IMR-90 (cell line): Measurements from ENCODE around the gene NCK1. TPM values are rescaled to one million over a fixed set of nuclear protein-coding genes. Genes with fewer than 3 reads are reported as not detected.

ENCODE experiments used
- ATAC-seq: fragments of 200-7000 bp; cut with Tn5 transposase; 2 replicates; pipeline ENCODE4 v1.9.1; 2020; ENCODE audit warnings: low read depth, mild to moderate bottlenecking, moderate library complexity
- BruUV-seq: library from RNA; stranded (reverse); fragments of 400-500 nt; replicated peaks from 2 replicates; lab custom pipeline; 2021; lab: Mats Ljungman, UMichigan
- CTCF ChIA-PET: fragments of 300-600 bp; formaldehyde crosslinking; extraction: SDS; loops from one replicate; lab custom pipeline; 2021; ENCODE audit warnings: antibody characterized with exemption; lab: Yijun Ruan, JAX
- POLR2A ChIA-PET: fragments of 300-600 bp; sonication (Branson Sonifier 250); formaldehyde crosslinking; loops from one replicate; lab custom pipeline; 2022; ENCODE audit warnings: antibody characterized with exemption; ENCODE audit not compliant: unreplicated experiment; lab: Charles Lee
- DNase-seq: peaks from one replicate; pipeline ENCODE4 v3.0.0; 2013
- H2AFZ ChIP-seq: replicated peaks from 2 replicates; pipeline ENCODE3; 2013; ENCODE audit warnings: low read length, mild to moderate bottlenecking; ENCODE audit not compliant: poor library complexity
- H2AK5ac ChIP-seq: 2 replicates; pipeline ENCODE4 v1.6.1; 2013; ENCODE audit warnings: low read depth, low read length, inconsistent platforms
- H2AK9ac ChIP-seq: replicated peaks from 2 replicates; pipeline ENCODE3; 2013; ENCODE audit warnings: mild to moderate bottlenecking, low read depth, low read length, moderate library complexity; ENCODE audit not compliant: poor library complexity
- H2BK120ac ChIP-seq: 2 replicates; pipeline ENCODE4 v1.6.1; 2013; ENCODE audit warnings: low read depth, low read length, inconsistent platforms
- H2BK15ac ChIP-seq: 3 replicates; pipeline ENCODE4 v1.6.1; 2013; ENCODE audit warnings: low read depth, low read length, inconsistent platforms
- H2BK20ac ChIP-seq: 2 replicates; pipeline ENCODE4 v1.6.1; 2013; ENCODE audit warnings: low read depth, mild to moderate bottlenecking, inconsistent platforms, low read length, moderate library complexity
- H2BK5ac ChIP-seq: 2 replicates; pipeline ENCODE4 v1.6.1; 2013; ENCODE audit warnings: mild to moderate bottlenecking, low read depth, low read length, inconsistent platforms; ENCODE audit not compliant: poor library complexity, severe bottlenecking
- H3K14ac ChIP-seq: replicated peaks from 2 replicates; pipeline ENCODE4 v1.6.1; 2013; ENCODE audit warnings: low read depth, low read length, inconsistent platforms
- H3K18ac ChIP-seq: 2 replicates; pipeline ENCODE4 v1.6.1; 2013; ENCODE audit warnings: low read depth, low read length, control low read depth
- H3K23ac ChIP-seq: 2 replicates; pipeline ENCODE4 v1.6.1; 2013; ENCODE audit warnings: low read depth, low read length, inconsistent platforms
- H3K27ac ChIP-seq: 2 replicates; pipeline ENCODE4 v1.5.1; 2013; ENCODE audit warnings: mild to moderate bottlenecking, control low read depth, low read length; ENCODE audit not compliant: insufficient read depth
- H3K27me3 ChIP-seq: 2 replicates; pipeline ENCODE4 v1.6.1; 2013; ENCODE audit warnings: low read length; ENCODE audit not compliant: control insufficient read depth, insufficient read depth
- H3K36me3 ChIP-seq: 2 replicates; pipeline ENCODE4 v1.6.1; 2013; ENCODE audit warnings: low read length, mixed read lengths; ENCODE audit not compliant: control insufficient read depth, insufficient read depth
- H3K4ac ChIP-seq: 2 replicates; pipeline ENCODE4 v1.6.1; 2013; ENCODE audit warnings: low read depth, low read length, inconsistent platforms
- H3K4me1 ChIP-seq: 2 replicates; pipeline ENCODE4 v1.6.1; 2013; ENCODE audit warnings: low read length, mixed read lengths; ENCODE audit not compliant: control insufficient read depth, insufficient read depth
- H3K4me2 ChIP-seq: 2 replicates; pipeline ENCODE4 v1.6.1; 2013; ENCODE audit warnings: low read depth, mild to moderate bottlenecking, control low read depth, low read length, moderate library complexity
- H3K4me3 ChIP-seq: 2 replicates; pipeline ENCODE4 v1.5.1; 2013; ENCODE audit warnings: low read depth, mild to moderate bottlenecking, control low read depth, low read length, moderate library complexity; ENCODE audit not compliant: insufficient read depth
- H3K56ac ChIP-seq: 2 replicates; pipeline ENCODE4 v1.6.1; 2013; ENCODE audit warnings: low read length, inconsistent platforms; ENCODE audit not compliant: insufficient read depth; ENCODE audit errors: extremely low read depth
- H3K79me1 ChIP-seq, 2 experiments: 2 replicates each; pipeline ENCODE4 v1.6.1; 2013; ENCODE audit warnings: low read length in 2 of 2, inconsistent platforms in 1 of 2, low read depth in 1 of 2
- H3K9ac ChIP-seq: 2 replicates; pipeline ENCODE4 v1.6.1; 2013; ENCODE audit warnings: low read depth, low read length, control low read depth
- H3K9me1 ChIP-seq: 2 replicates; pipeline ENCODE4 v1.6.1; 2013; ENCODE audit warnings: low read length, inconsistent platforms; ENCODE audit not compliant: insufficient read depth
- H3K9me3 ChIP-seq: 2 replicates; pipeline ENCODE4 v1.6.1; 2013; ENCODE audit warnings: low read length; ENCODE audit not compliant: control insufficient read depth, insufficient read depth
- H4K20me1 ChIP-seq: 2 replicates; pipeline ENCODE4 v1.6.1; 2013; ENCODE audit warnings: low read length, inconsistent platforms; ENCODE audit not compliant: insufficient read depth
- H4K5ac ChIP-seq: 2 replicates; pipeline ENCODE4 v1.6.1; 2013; ENCODE audit warnings: mild to moderate bottlenecking, low read depth, low read length, control low read depth
- H4K8ac ChIP-seq, 2 experiments: 2 replicates each; pipeline ENCODE4 v1.6.1; 2013; ENCODE audit warnings: low read depth in 2 of 2, low read length in 2 of 2, control low read depth in 1 of 2, inconsistent platforms in 1 of 2
- H4K91ac ChIP-seq: 2 replicates; pipeline ENCODE4 v1.6.1; 2013; ENCODE audit warnings: low read depth, low read length, inconsistent platforms; ENCODE audit not compliant: insufficient read depth
- BHLHE40 ChIP-seq: fragments of 150-350 bp; IDR thresholded peaks from 2 replicates; pipeline ENCODE4 v1.6.1; 2016; ENCODE audit warnings: mild to moderate bottlenecking, low read depth, low read length
- CEBPB ChIP-seq: IDR thresholded peaks from 2 replicates; pipeline ENCODE4 v1.6.1; 2012; ENCODE audit warnings: low read depth, low read length, improper control_type of control experiment
- CHD1 ChIP-seq: IDR thresholded peaks from 2 replicates; pipeline ENCODE4 v1.6.1; 2012; ENCODE audit warnings: low read depth, low read length, improper control_type of control experiment
- FOS ChIP-seq: fragments of 150-350 bp; IDR thresholded peaks from 2 replicates; pipeline ENCODE4 v1.6.1; 2016; ENCODE audit warnings: low read depth, low read length
- MAFK ChIP-seq: IDR thresholded peaks from 2 replicates; pipeline ENCODE4 v1.6.1; 2012; ENCODE audit warnings: low read depth, low read length, improper control_type of control experiment
- MAZ ChIP-seq: IDR thresholded peaks from 2 replicates; pipeline ENCODE4 v1.6.1; 2012; ENCODE audit warnings: low read depth, mild to moderate bottlenecking, low read length, improper control_type of control experiment, moderate library complexity, borderline replicate concordance
- NFE2L2 ChIP-seq: fragments of 150-350 bp; IDR thresholded peaks from 2 replicates; pipeline ENCODE4 v1.6.1; 2016; ENCODE audit warnings: low read depth, mild to moderate bottlenecking, low read length
- POLR2A ChIP-seq: IDR thresholded peaks from 2 replicates; pipeline ENCODE4 v1.6.1; 2012; ENCODE audit warnings: mild to moderate bottlenecking, low read depth, low read length
- RAD21 ChIP-seq: IDR thresholded peaks from 2 replicates; pipeline ENCODE4 v1.6.1; 2012; ENCODE audit warnings: low read length, improper control_type of control experiment
- RCOR1 ChIP-seq: IDR thresholded peaks from 2 replicates; pipeline ENCODE4 v1.6.1; 2012; ENCODE audit warnings: mild to moderate bottlenecking, low read length, improper control_type of control experiment; ENCODE audit not compliant: insufficient replicate concordance
- RFX5 ChIP-seq: IDR thresholded peaks from 2 replicates; pipeline ENCODE4 v1.8.0; 2012; ENCODE audit warnings: low read depth, mild to moderate bottlenecking, low read length, moderate library complexity
- SMC3 ChIP-seq: fragments of 150-350 bp; IDR thresholded peaks from 2 replicates; pipeline ENCODE4 v1.6.1; 2016; ENCODE audit warnings: low read depth, mild to moderate bottlenecking, antibody characterized with exemption, low read length, moderate library complexity
- WGBS, 2 experiments: methylation state at CpG; one replicate each; pipeline versions ENCODE4 v1.1.5 to v1.1.7; 2013; ENCODE audit warnings: missing lambda C conversion rate in 2 of 2; ENCODE audit not compliant: insufficient read length in 1 of 2; ENCODE audit errors: extremely low coverage in 2 of 2; 5-methylcytosine and 5-hydroxymethylcytosine counted together
- dilution Hi-C: fragments of 300-500 bp; cut with HindIII; formaldehyde crosslinking; loops from one replicate; pipeline ENCODE4 v1.14.3; 2018; ENCODE audit warnings: low sequenced_read_pairs; ENCODE audit not compliant: unreplicated experiment
- in situ Hi-C: fragments of 300-500 bp; cut with MboI; formaldehyde crosslinking; loops from 3 replicates; pipeline ENCODE4 v1.14.3; 2019; ENCODE audit warnings: low sequenced_read_pairs, inconsistent platforms, mixed read lengths
- intact Hi-C: fragments of 100-400 bp; cut with micrococcal nuclease; formaldehyde crosslinking; loops from 2 replicates; pipeline ENCODE4 v1.10.0; 2022
- polyA plus RNA-seq, 3 experiments: library from polyadenylated mRNA; depleted of rRNA; stranded (reverse); fragments of >200 nt; gene quantifications; 2 replicates each; pipeline ENCODE4 v1.2.3, GENCODE V29; 2012; ENCODE audit warnings: low replicate concordance in 1 of 3
- total RNA-seq: library from RNA; depleted of rRNA; stranded (reverse); fragments of >200 nt; gene quantifications from 2 replicates; pipeline ENCODE4 v1.2.3, GENCODE V29; 2012
- TF ChIP-seq, protein P1 (sequence below): conservative IDR thresholded peaks from 2 replicates; pipeline ENCODE4 v1.5.1; 2012; ENCODE audit warnings: mild to moderate bottlenecking, low read depth, low read length, improper control_type of control experiment
- TF ChIP-seq, protein P2 (sequence below): fragments of 150-350 bp; IDR thresholded peaks from 2 replicates; pipeline ENCODE4 v1.6.1; 2017; ENCODE audit warnings: mild to moderate bottlenecking, antibody characterized with exemption, low read length, low read depth

NCK1 gene
- total and polyA plus RNA-seq, 2 of the 4 experiments (the other 2 are of a cell fraction) = 23.7 to 24.3 TPM

DNA sequence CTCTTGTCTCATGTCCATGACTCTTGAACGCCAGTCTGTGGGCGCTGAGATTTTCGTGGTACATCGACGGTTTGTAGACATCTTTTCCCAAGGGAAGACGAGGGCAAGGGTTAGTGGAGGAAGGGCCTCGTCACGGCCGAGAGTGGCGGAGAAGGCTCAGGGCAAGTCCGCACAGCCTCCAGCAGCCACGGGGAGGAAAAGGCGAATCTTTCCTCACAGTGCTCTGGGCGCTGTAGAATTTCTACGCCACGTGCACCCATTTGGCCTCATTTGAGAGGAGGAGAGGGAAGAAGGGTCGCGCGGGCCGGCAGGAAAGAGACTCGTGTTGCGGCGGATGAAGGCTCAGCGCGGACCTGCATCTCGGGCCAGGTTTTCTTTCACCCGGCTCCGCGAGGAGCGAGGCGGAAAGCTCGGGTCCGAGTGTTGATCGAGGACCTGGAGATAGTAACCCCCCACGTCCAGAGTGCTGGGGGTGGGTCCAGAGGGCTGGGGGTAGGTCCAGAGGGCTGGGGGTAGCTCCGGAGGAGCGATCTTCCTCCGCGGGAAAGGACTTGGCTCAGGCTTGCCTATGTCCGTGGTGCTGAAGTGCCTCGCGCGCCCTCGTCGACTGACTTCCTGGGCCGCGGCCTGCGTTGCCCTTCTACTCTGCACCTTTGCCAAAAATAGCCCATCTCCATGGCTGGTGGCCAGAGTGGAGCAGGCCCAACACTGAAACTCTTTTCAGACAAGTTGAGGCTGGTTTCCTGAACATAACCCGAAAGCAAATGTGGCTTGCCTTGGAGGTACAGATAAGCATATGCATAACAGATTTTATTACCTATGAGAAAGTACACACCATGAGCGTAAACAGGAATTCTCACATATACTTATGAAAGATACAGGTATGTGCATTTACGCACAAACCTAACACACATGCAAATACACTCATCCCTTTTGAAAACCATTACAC is 42.0 kb upstream of the NCK1 start:
- POLR2A ChIA-PET = interaction anchor here (0.5 kb wide), 1 partner anchor 33 kb away, joined by 3 read pairs; no protein-coding TSS in a partner anchor
- TF ChIP-seq RCOR1 = peak; percentile 51
- TF ChIP-seq RFX5 = no peak
- no peak for TF ChIP-seq MAZ
- peak; percentile 1; the same call in 1 of the 2 replicates for TF ChIP-seq RAD21
- TF ChIP-seq POLR2A = no peak
- TF ChIP-seq CEBPB = no peak
- TF ChIP-seq FOS = no peak
- TF ChIP-seq SMC3 = no peak
- TF ChIP-seq NFE2L2 = no peak
- TF ChIP-seq CHD1 = no peak; the same call in 1 of the 2 replicates
- no peak for TF ChIP-seq MAFK
- TF ChIP-seq, protein P1, sequence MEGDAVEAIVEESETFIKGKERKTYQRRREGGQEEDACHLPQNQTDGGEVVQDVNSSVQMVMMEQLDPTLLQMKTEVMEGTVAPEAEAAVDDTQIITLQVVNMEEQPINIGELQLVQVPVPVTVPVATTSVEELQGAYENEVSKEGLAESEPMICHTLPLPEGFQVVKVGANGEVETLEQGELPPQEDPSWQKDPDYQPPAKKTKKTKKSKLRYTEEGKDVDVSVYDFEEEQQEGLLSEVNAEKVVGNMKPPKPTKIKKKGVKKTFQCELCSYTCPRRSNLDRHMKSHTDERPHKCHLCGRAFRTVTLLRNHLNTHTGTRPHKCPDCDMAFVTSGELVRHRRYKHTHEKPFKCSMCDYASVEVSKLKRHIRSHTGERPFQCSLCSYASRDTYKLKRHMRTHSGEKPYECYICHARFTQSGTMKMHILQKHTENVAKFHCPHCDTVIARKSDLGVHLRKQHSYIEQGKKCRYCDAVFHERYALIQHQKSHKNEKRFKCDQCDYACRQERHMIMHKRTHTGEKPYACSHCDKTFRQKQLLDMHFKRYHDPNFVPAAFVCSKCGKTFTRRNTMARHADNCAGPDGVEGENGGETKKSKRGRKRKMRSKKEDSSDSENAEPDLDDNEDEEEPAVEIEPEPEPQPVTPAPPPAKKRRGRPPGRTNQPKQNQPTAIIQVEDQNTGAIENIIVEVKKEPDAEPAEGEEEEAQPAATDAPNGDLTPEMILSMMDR = no peak
- TF ChIP-seq, protein P2, sequence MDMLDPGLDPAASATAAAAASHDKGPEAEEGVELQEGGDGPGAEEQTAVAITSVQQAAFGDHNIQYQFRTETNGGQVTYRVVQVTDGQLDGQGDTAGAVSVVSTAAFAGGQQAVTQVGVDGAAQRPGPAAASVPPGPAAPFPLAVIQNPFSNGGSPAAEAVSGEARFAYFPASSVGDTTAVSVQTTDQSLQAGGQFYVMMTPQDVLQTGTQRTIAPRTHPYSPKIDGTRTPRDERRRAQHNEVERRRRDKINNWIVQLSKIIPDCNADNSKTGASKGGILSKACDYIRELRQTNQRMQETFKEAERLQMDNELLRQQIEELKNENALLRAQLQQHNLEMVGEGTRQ = no peak
- TF ChIP-seq BHLHE40 = no peak

More for the DNA sequence above, 42.0 kb upstream of the NCK1 start:
- in situ Hi-C loops = no loop called here
- DNase-seq = peak; percentile 69
- H3K14ac ChIP-seq = peak overlapping the region; percentile 77
- H3K18ac ChIP-seq = peak overlapping the region; percentile 30; the same call in 1 of the 2 replicates
- peaks cover 4% of the 10 kb centered on the region for H3K4me1 ChIP-seq
- H3K9ac ChIP-seq = peak overlapping the region; percentile 14
- peak overlapping the region; percentile 57; the same call in 1 of the 2 replicates for H2BK20ac ChIP-seq
- H3K23ac ChIP-seq = peak overlapping the region; percentile 87; the same call in 1 of the 2 replicates
- no peaks in the 10 kb centered on the region for H3K27me3 ChIP-seq
- H2BK5ac ChIP-seq = peak overlapping the region; percentile 42
- H3K56ac ChIP-seq = 0 out of 2 replicates have a peak overlapping the region, but pooled peaks have one; percentile 40
- CTCF ChIA-PET = interaction anchor here (1.2 kb wide), 1 partner anchor 68 kb away, joined by 4 read pairs; no protein-coding TSS in a partner anchor
- peak overlapping the region; percentile 81 for H2AK9ac ChIP-seq
- H3K4me2 ChIP-seq = peak overlapping the region; percentile 93
- H4K20me1 ChIP-seq = peaks cover 11% of the 10 kb centered on the region
- H2AK5ac ChIP-seq = peak overlapping the region; percentile 33; the same call in 1 of the 2 replicates
- H3K9me1 ChIP-seq = 0 out of 2 replicates have a peak, but pooled peaks cover 10% of the 10 kb centered on the region
- H3K4ac ChIP-seq = peak overlapping the region; percentile 66
- no peak overlapping the region for H4K5ac ChIP-seq
- H4K8ac ChIP-seq = peak overlapping the region in 1 of 2 experiments; percentile 79; a peak in 1 of 4 replicates
- peak; percentile 55 for ATAC-seq
- intact Hi-C loops = loop anchor here (1.0 to 2.0 kb wide), 3 partner anchors 33 to 194 kb away; partner anchors contain the start of gene STAG1
- peak overlapping the region; percentile 36 for H3K27ac ChIP-seq
- 3% methylated on average over 24 of the region's 51 CpGs; no CpG with 5 or more reads in 1 of the 2 experiments for WGBS, 2 experiments
- H4K91ac ChIP-seq = peak overlapping the region; percentile 60
- H2BK120ac ChIP-seq = 0 out of 2 replicates have a peak overlapping the region, but pooled peaks have one; percentile 54
- H3K9me3 ChIP-seq = no peaks in the 10 kb centered on the region
- dilution Hi-C loops = no loop called here
- H2BK15ac ChIP-seq = no peak overlapping the region
- H3K4me3 ChIP-seq = peak overlapping the region; percentile 48
- H2AFZ ChIP-seq = peak overlapping the region; percentile 95
- H3K36me3 ChIP-seq = no peaks in the 10 kb centered on the region
- BruUV-seq = TSS peak; percentile 12
- peaks cover 8 to 23% of the 10 kb centered on the region in 2 experiments for H3K79me1 ChIP-seq
